ENCODE data around the gene AGBL2. TPM values are rescaled to one million over a fixed set of nuclear protein-coding genes. Genes with fewer than 3 reads are reported as not detected.

Gene AGBL2
- total and polyA plus RNA-seq, 9 of the 15 experiments (the other 6 are each of a cell fraction or from before 2014, with no cell fraction given), result 0.57 to 6.5 (median 1.3) TPM

DNA sequence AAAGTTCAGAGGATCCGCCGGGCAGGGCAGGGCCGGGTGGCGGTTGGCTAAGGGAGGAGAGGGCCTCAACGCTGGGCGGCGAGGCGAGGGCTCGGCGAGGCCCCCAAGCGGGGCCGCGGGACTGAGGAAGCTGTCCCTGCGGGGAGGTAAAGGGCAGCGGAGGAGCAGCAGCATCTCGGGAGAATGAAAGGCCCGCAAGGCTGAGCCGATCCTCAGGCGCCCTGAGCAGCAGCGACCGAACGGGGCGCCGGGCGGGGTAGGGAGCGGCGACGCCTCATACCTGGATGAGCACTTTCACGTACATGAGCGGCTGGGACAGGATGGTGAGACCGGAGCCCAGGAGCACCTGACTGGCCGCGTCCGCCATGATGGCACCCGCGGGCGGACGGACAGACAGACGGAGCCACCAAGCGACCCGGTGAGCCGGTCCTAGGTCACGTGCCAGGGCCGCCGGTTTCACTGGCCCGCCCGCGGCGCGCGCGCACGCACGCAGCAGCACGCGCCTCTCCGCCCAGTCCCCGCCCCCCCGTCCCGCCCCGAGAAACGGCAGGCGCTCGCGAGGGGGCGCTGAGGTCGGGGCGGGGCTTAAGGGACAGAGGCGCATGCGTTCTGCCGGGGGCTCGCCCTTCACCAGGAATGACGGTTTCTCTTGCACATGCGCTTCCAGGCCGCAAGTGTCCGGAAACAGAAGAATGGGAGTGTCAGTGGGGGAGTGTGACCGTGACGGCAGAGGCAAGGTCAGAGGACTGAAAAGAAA, 72.9 kb downstream of the AGBL2 start, which contains the start of gene MTCH2 (continued):
- TF ChIP-seq ZNF407 (IDR thresholded peaks at IDR 0.05; ENCODE audit: low read depth) (no peak), HMG20A (CRISPR knock-in tag; conservative IDR thresholded peaks at IDR 0.05) (no peak), NFE2L1 (tag; IDR thresholded peaks at IDR 0.05; ENCODE audit: borderline replicate concordance, low read depth) (no peak), AFF1 (IDR thresholded peaks at IDR 0.05; ENCODE audit: low read depth in 1 of 2, partially characterized antibody in 2 of 2) (no peak), ZBTB5 (IDR thresholded peaks at IDR 0.05) (no peak), OTX1 (CRISPR knock-in tag; IDR thresholded peaks at IDR 0.05) (no peak), NCOA1 (IDR thresholded peaks at IDR 0.05; ENCODE audit: low read depth) (no peak), L3MBTL2 (IDR thresholded peaks at IDR 0.05) (peak; percentile 96), ILF3 (IDR thresholded peaks at IDR 0.05; ENCODE audit: borderline replicate concordance) (no peak), GTF2F1 (IDR thresholded peaks at IDR 0.05; ENCODE audit: low read depth, low read length) (peak; percentile 41; the same call in 1 of the 2 replicates), GATAD2A (IDR thresholded peaks at IDR 0.05) (no peak), ETV6 (IDR thresholded peaks at IDR 0.05; ENCODE audit: borderline replicate concordance in 1 of 2, low read depth in 2 of 2, low read length in 1 of 2) (no peak), ETV6 (CRISPR knock-in tag; IDR thresholded peaks at IDR 0.05; ENCODE audit: borderline replicate concordance) (no peak)

Measured in K562 (cell line).